HG02763 (cell line): ENCODE measurements around the gene NAT9.
A peak's percentile ranks its signal among the peaks of the same experiment; 100 is the strongest.

Experiments
- ATAC-seq: cut with Tn5 transposase; IDR thresholded peaks from one replicate; pipeline ENCODE4 v1.9.1; 2021; ENCODE audit warnings: mild to moderate bottlenecking, moderate library complexity; ENCODE audit not compliant: unreplicated experiment

The NAT9 gene

GRCh38 chr17:74763565-74764387 lies 12.4 kb downstream of the NAT9 start:
- ATAC-seq: no peak

GRCh38 chr17:74761931-74762330 lies 14.2 kb downstream of the NAT9 start:
- no peak for ATAC-seq

DNA sequence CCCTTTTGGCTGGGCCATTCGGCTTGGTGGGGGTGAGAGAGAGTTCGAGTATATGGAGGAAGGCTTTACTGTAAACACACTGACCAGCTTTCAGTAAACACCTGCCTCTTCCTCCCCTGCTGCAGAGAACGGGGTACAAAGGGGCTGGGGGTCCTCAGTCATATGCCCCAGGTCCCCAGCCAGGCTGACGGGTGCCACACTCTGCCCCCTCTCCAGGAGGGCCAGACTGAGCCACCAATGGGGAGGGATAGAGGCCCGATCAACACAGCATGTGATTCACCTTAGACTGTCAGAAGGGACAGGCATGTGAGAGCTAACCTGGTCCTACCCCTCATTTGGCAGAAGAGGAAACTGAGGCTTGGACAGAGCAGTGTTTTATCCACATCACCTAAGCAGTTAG lies 14.7 kb downstream of the NAT9 start:
- no peak for ATAC-seq

DNA sequence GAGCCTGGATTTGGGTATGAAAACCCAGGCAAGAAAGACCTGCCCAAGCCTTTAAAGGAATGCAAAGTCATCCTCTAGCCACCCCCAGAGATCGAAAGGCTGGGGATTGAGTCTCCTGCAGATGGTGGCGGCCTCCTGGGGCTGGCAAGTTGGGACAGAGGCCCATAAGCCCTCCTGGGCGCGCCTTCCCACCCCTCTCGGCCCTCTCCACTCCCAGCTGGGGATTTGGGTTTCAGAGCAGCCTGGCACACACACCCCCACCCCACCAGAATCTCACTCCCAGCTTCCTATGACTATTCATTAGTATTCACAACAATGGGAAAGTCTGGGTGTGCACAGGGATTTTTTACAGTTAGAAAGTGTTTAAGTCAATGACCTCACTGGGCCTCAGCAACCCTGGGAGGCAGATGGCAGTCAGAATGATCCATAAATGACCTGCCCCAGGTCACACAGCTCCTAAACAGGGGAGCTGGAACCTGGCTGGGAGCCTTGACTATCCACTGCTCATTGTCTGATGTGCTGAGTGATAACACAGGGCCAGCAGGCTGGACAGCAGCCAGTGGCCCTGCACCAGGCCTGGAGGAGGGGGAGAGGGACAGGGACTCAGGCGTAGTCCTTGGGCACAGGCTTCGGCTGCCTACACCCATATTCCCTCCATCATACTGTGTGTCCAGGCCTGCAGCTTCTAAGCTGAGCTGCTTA lies 15.6 kb downstream of the NAT9 start:
- no peak for ATAC-seq

DNA sequence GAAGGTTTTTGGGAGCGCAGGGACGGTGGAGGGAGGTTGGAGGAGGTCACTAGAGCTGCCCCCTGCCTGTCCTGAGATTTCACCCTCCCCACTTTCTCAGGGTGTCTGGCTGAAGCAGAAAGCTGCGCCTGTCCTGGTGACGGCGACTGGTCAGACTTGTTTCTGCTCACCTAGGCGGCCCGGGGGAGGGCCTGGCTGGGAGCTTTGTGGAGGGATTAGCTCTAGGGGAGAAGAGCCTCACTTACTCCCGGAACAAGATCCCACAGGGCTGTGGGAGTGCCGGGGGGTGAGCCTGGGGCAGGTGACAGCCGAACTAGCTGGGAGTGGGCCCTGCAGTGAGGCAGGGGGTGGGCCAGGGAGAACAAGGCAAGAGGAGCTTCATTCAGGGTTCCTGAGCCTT lies 16.2 kb downstream of the NAT9 start:
- ATAC-seq: no peak

DNA sequence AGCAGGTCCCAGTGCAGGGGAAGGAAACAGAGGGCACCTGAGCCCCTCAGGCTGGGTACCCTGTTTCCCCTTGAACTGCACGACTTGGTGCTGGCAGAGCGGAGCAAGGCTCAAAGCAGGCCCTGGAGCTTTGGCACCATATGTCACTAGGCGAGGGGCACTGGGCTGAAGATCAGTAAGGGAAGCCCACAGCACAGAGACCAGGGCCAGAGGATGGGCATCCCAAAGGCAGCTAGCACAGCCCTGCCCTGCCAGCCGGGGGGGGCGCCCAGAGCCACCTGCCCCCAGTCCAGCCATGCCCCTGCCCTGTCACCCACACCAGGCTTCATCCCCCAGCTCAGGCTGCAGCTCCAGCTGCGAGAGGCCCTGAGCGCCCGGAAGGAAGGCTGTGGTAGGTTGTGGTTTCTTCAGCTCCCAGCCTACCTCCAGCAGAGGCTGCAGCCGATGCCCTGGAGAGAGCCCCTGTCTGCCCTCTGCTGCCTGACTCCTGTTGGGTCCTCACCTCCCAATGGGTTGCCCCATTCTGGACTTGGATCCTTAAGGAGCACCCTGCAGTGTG lies 16.8 kb downstream of the NAT9 start:
- ATAC-seq: peak; percentile 60

GRCh38 chr17:74758848-74759168 lies 17.3 kb downstream of the NAT9 start:
- ATAC-seq: no peak

DNA sequence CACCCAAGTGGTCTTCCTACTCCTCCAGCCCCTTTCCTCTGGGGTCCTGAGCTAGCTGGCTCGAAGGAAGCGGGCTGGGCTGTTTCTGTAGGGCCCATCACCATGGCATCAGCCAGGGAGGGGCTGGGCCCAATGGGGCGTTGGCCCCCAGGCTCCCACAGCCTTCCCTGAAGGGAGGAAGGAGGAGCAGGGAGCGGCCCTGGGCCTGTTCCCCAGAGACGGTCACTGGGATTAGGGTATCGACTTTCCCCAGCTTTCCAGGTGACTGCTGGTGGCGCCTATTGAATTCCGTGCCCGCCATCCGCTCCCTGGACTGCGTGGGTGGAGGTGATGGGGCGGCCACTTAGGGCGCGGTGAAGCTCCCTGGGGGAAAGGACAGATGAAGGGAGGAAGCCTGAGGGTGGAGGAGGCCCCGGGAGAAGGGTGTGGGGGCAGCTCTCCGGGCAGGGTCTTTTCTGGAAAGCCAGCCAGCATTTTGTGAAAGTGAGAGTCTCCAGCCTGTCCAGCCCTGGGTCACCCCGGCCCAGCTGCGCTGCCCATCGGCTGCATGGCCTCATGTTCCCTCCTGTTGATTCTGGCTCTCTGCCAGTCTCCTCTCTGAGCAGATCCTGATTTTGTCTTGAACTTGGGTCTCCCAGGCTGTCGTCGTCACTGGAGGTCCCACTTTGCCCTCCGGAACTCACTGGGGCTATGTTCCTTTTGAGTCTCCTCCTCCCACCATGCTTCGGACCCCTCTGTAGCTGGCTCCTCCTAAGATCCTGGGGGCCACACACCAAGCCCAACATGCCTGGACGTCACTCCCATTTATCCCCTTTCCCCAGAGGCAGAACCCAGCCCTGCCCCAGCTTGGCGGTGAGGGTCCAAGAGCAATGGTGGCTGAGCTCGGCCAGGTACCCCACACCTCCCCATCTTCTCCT lies 18.0 kb downstream of the NAT9 start:
- no peak for ATAC-seq

DNA sequence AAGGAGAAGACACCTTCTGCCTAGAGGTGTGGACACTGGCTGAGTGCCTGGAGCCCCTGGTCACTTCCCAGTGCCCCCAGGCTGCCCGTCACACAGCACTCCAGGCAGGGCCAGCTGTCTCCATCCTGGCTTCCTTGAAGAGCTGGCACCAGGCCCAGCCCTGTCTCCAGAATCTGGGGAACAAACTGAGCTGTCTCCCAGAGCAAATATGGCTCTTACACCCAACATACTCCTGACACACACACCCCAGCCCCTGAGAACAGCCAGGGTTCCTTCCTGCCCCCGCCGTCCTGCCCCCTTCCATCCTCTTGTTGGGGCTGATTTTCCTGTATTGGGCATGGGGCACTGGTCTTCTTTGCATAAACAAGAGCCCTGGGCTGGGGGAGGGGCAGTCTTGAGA lies 18.6 kb downstream of the NAT9 start:
- ATAC-seq: no peak

DNA sequence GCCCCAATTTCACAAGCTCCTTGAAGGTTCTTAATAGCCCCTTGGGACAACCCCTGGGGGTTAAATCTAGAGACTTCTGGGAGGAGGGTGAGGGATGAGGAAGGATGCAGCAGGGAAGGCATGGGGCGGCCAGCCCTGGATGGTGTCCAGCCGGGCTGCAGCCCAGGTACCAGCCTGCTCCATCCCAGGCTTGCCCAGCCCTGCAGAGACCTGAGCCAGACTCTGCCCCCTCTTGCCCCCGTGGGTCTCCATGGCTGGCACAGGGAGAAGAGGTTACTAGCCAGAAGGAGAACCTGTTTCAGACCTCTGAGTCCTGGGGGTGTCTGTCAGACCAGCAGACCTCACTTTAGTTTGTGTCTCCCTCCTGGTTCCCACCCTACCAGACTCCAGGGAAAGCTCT lies 19.3 kb downstream of the NAT9 start:
- ATAC-seq: no peak

- ATAC-seq: no peak
These were observed 20.6 kb downstream of the NAT9 start for GRCh38 chr17:74755533-74755932.

GRCh38 chr17:74754832-74755231 lies 21.3 kb downstream of the NAT9 start:
- ATAC-seq: no peak

DNA sequence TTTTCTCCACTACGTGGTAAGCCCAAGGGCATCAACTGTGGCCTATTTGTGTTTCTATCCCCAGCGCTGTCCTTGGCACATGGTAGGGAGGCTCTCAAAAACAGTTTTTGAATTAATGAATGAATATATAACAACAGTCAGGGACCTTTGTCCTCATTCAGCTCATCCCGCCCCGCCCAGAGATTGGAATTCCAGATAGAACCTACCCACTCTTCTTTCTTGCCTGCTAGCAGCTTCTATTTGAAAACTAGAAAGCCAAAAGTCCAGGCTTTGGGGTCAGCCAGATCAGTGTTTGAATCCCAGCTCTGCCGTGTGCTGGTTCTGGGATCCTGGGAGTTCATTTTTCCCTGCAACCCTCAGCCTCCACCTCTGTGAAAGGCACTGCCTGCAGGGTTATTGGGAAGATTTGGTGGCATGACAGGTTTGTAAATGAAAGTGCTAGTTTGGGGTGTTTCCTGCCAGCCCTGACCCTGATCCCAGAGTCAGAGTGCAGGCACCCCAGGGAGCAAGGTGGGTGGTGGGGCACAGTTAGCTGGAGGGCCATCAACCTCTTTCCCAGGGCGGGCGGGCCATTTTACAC lies 23.2 kb downstream of the NAT9 start:
- no peak for ATAC-seq

- ATAC-seq: no peak
These were observed 23.7 kb downstream of the NAT9 start for GRCh38 chr17:74752415-74752814.

DNA sequence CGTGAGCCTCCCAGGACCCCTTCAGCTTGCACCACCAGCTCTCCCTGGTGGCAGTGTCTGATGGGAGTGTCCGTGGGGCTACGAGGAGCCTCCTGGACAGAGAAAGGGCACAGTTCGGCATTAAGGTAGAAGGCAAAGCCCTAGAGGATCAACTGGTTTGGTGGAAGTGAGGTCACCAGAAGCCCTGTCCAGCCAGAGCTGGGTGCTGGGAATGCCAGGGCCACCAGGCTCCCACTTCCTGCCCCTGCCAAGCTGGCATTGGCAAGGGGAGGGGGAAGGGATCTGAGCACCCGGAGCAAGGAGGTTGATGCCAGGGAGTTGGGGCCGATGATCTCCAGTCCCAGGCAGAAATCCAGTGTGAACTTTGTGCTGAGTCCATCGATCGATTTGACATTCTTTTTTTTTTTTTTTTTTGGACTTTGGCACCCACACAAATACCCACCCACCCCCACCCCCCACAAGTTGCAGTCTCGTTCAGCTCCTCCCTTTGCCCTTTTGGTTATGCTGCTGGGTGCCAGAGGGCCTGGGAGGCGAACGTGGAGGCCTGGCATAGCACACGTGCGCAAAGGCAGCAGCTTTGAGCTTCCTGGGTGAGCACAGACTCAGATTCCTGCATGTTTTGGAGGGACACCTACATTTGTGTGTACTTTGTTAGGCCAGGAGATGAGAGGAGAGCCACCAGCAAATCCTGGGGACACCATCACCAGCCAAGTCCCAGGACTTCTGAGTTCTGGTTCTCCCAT lies 25.6 kb downstream of the NAT9 start:
- ATAC-seq: no peak

- no peak for ATAC-seq
These were observed 26.2 kb downstream of the NAT9 start for GRCh38 chr17:74750039-74750326.

DNA sequence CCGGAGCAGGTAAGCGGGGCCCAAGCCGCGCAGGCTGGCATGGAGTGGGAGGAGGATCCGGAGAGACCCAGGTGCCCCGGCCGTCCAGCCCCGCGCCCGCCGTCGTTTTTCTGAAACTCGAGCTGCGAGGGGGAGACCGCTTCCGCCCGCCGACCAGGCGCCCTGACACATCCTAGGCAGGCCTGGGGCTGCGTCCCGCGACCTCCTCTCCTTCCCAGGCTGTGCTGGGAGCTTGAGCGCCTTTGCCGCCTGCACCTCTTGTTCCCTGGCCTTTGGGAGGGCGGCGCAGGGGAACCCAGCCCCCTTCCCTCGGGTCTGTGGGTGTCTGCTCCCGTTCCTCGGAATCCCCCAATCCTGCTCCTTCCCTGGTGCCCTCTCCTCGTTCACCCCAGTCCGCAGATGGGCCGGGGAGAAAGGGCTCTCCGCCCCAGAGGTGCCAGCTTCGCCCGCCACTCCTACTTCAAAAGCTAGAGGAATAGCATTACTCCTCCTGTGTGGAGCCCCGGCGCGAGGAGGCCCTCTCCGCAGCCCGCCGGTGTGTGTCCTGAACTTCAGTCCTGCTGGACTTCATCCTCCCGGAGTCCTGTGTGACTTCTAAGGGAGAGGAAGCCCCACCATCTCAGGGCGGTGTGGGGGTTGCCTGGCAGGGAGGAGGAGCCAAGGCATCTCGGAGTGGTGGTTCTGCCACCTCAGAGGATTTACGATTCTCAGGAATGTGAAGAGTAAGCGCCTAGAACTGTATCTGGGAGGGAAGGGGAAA lies 26.7 kb downstream of the NAT9 start:
- ATAC-seq: peak; percentile 3

GRCh38 chr17:74748529-74749278 lies 27.4 kb downstream of the NAT9 start, which contains the start of gene NHERF1:
Gene NHERF1 (plus strand): TSS chr17:74748628. CDS start chr17:74748847, 219 bp downstream.
- peak; percentile 85 for ATAC-seq

GRCh38 chr17:74748279-74748528 lies 27.9 kb downstream of the NAT9 start:
- ATAC-seq: no peak
